ENCODE measurements around the gene TMEM87B. TPM values are rescaled to one million over a fixed set of nuclear protein-coding genes. Genes with fewer than 3 reads are reported as not detected.

TMEM87B gene
- total and polyA plus RNA-seq, 4 donors = 11.2 to 26.4 (median 18.1) TPM

- H3K27ac ChIP-seq (ENCODE audit: low read depth in 1 of 2, low read length in 1 of 2) = no peak overlapping the region
- H3K9me3 ChIP-seq (ENCODE audit: control insufficient read depth in 4 of 4, insufficient read depth in 3 of 4, low read length in 3 of 4) = no peaks in the 10 kb centered on the region
- no peaks in the 10 kb centered on the region for H3K4me1 ChIP-seq (ENCODE audit: control insufficient read depth in 5 of 5, insufficient read depth in 5 of 5, low read length in 5 of 5)
- ATAC-seq (ENCODE audit: insufficient read depth, low FRiP score) (no peak), DNase-seq (no peak)
- H3K4me3 ChIP-seq = no peak overlapping the region
- H3K9ac ChIP-seq (ENCODE audit: insufficient read depth in 1 of 2, low read length in 2 of 2) = no peak overlapping the region
- peaks cover 0 to 21% (median 6%) of the 10 kb centered on the region in 4 donors for H3K36me3 ChIP-seq (ENCODE audit: control insufficient read depth in 4 of 4, insufficient read depth in 4 of 4, low read length in 4 of 4)
- H3K27me3 ChIP-seq (ENCODE audit: control insufficient read depth in 3 of 3, insufficient read depth in 3 of 3, low read length in 2 of 3) = no peaks in the 10 kb centered on the region
- no peak for TF ChIP-seq CTCF (IDR thresholded peaks at IDR 0.05; ENCODE audit: control extremely low read depth, extremely low read depth)
- WGBS, 2 donors = 74 to 88% methylated on average over 2 of the region's 2 CpGs
Measured at GRCh38 chr2:112007493-112007892, 47.6 kb upstream of the TMEM87B start.

DNA sequence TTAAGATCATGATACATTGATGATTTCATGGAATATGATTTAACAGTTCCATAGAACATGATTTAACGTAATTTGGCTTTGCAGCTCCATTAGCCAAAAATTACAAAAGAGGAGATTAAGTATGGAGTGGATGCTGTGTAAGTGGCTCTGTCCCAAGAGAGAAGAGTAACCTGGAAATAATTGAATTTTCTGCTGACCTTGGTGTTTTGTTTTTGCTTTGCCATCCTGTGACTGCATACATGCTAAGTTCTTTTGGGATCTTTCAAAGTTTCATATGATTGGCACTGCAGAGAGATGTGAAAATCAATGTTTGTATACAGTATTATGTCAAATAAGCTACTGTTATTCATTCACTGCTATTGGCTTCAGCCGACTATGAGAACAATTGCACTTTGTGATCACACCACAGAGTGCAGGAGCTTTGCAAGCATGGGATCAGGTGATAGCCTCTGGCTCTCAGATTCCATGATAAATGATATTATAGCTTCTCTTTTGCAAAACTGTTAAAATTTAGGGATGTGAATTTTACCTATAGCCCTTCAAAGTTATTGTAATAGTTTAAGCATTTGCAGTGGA is 46.1 kb upstream of the TMEM87B start:
- H3K4me3 ChIP-seq = no peak overlapping the region
- peaks cover 4 to 18% (median 6%) of the 10 kb centered on the region in 4 donors for H3K36me3 ChIP-seq (ENCODE audit: control insufficient read depth in 4 of 4, insufficient read depth in 4 of 4, low read length in 4 of 4)
- no peaks in the 10 kb centered on the region for H3K9me3 ChIP-seq (ENCODE audit: control insufficient read depth in 4 of 4, insufficient read depth in 3 of 4, low read length in 3 of 4)
- ATAC-seq (ENCODE audit: insufficient read depth, low FRiP score) = no peak
- H3K9ac ChIP-seq (ENCODE audit: insufficient read depth in 1 of 2, low read length in 2 of 2) = no peak overlapping the region
- no peak for DNase-seq
- 88 to 90% methylated on average over 2 of the region's 2 CpGs for WGBS, 2 donors
- H3K27ac ChIP-seq (ENCODE audit: low read depth in 1 of 2, low read length in 1 of 2) = no peak overlapping the region
- no peaks in the 10 kb centered on the region for H3K4me1 ChIP-seq (ENCODE audit: control insufficient read depth in 5 of 5, insufficient read depth in 5 of 5, low read length in 5 of 5)
- H3K27me3 ChIP-seq (ENCODE audit: control insufficient read depth in 3 of 3, insufficient read depth in 3 of 3, low read length in 2 of 3) = no peaks in the 10 kb centered on the region
- TF ChIP-seq CTCF (IDR thresholded peaks at IDR 0.05; ENCODE audit: control extremely low read depth, extremely low read depth) = no peak

GRCh38 chr2:112010751-112011150 is 44.3 kb upstream of the TMEM87B start:
- no peak for TF ChIP-seq CTCF (IDR thresholded peaks at IDR 0.05; ENCODE audit: control extremely low read depth, extremely low read depth)

GRCh38 chr2:112012556-112012955 is 42.5 kb upstream of the TMEM87B start:
- H3K27ac ChIP-seq (ENCODE audit: low read depth in 1 of 2, low read length in 1 of 2) = no peak overlapping the region
- TF ChIP-seq CTCF (IDR thresholded peaks at IDR 0.05; ENCODE audit: control extremely low read depth, extremely low read depth) = no peak
- no peak overlapping the region for H3K4me3 ChIP-seq
- no peak for ATAC-seq (ENCODE audit: insufficient read depth, low FRiP score)
- no peaks in the 10 kb centered on the region for H3K27me3 ChIP-seq (ENCODE audit: control insufficient read depth in 3 of 3, insufficient read depth in 3 of 3, low read length in 2 of 3)
- no peak for DNase-seq
- H3K9ac ChIP-seq (ENCODE audit: insufficient read depth in 1 of 2, low read length in 2 of 2) = no peak overlapping the region
- H3K4me1 ChIP-seq (ENCODE audit: control insufficient read depth in 5 of 5, insufficient read depth in 5 of 5, low read length in 5 of 5) = no peaks in the 10 kb centered on the region
- H3K36me3 ChIP-seq (ENCODE audit: control insufficient read depth in 4 of 4, insufficient read depth in 4 of 4, low read length in 4 of 4) = peaks cover 4 to 18% (median 6%) of the 10 kb centered on the region in 4 donors
- whole genome bisulfite sequencing, 2 donors = 78 to 90% methylated on average over 5 of the region's 5 CpGs
- H3K9me3 ChIP-seq (ENCODE audit: control insufficient read depth in 4 of 4, insufficient read depth in 3 of 4, low read length in 3 of 4) = no peaks in the 10 kb centered on the region

More at GRCh38 chr2:112010751-112011150, 44.3 kb upstream of the TMEM87B start:
- ATAC-seq (ENCODE audit: insufficient read depth, low FRiP score) (no peak), DNase-seq (no peak)
- H3K36me3 ChIP-seq (ENCODE audit: control insufficient read depth in 4 of 4, insufficient read depth in 4 of 4, low read length in 4 of 4) = peaks cover 4 to 18% (median 6%) of the 10 kb centered on the region in 4 donors
- H3K9ac ChIP-seq (ENCODE audit: insufficient read depth in 1 of 2, low read length in 2 of 2) = no peak overlapping the region
- H3K9me3 ChIP-seq (ENCODE audit: control insufficient read depth in 4 of 4, insufficient read depth in 3 of 4, low read length in 3 of 4) = no peaks in the 10 kb centered on the region
- WGBS, 2 donors = 29 to 74% methylated on average over 10 of the region's 10 CpGs
- H3K27me3 ChIP-seq (ENCODE audit: control insufficient read depth in 3 of 3, insufficient read depth in 3 of 3, low read length in 2 of 3) = no peaks in the 10 kb centered on the region
- no peak overlapping the region for H3K4me3 ChIP-seq
- H3K4me1 ChIP-seq (ENCODE audit: control insufficient read depth in 5 of 5, insufficient read depth in 5 of 5, low read length in 5 of 5) = no peaks in the 10 kb centered on the region
- H3K27ac ChIP-seq (ENCODE audit: low read depth in 1 of 2, low read length in 1 of 2) = no peak overlapping the region
